Glutamatergic neuron (in vitro differentiated cells): ENCODE results near the gene B3GNT3. TPM values are rescaled to one million over a fixed set of nuclear protein-coding genes. Genes with fewer than 3 reads are reported as not detected.

Experiments used
- DNase-seq: peaks from one replicate; pipeline ENCODE4 v3.0.0; 2022
- H3K27ac Mint-ChIP-seq: one replicate; pipeline ENCODE4 v1.8.0; 2020; ENCODE audit warnings: mild to moderate bottlenecking, mixed read lengths, inconsistent platforms; ENCODE audit not compliant: unreplicated experiment
- H3K27me3 Mint-ChIP-seq: one replicate; pipeline ENCODE4 v1.8.0; 2020; ENCODE audit warnings: mild to moderate bottlenecking, moderate library complexity, mixed read lengths, inconsistent platforms; ENCODE audit not compliant: unreplicated experiment
- H3K36me3 Mint-ChIP-seq: one replicate; pipeline ENCODE4 v1.8.0; 2020; ENCODE audit warnings: mild to moderate bottlenecking, mixed read lengths, inconsistent platforms; ENCODE audit not compliant: unreplicated experiment
- H3K4me1 Mint-ChIP-seq: one replicate; pipeline ENCODE4 v1.8.0; 2020; ENCODE audit warnings: mild to moderate bottlenecking, low read depth, mixed read lengths, inconsistent platforms; ENCODE audit not compliant: unreplicated experiment
- H3K4me3 Mint-ChIP-seq: one replicate; pipeline ENCODE4 v1.8.0; 2020; ENCODE audit warnings: mild to moderate bottlenecking, mixed read lengths, inconsistent platforms; ENCODE audit not compliant: unreplicated experiment
- H3K9me3 Mint-ChIP-seq: one replicate; pipeline ENCODE4 v1.8.0; 2020; ENCODE audit warnings: mild to moderate bottlenecking, moderate library complexity, mixed read lengths, inconsistent platforms; ENCODE audit not compliant: unreplicated experiment
- CTCF ChIP-seq: fragments of 200-600 bp; sonication (generic); IDR thresholded peaks from one replicate; pipeline ENCODE4 v1.5.0; 2021; ENCODE audit not compliant: partially characterized antibody, unreplicated experiment
- long read RNA-seq: library from polyadenylated mRNA; unstranded; transcript quantifications from one replicate; pipeline ENCODE4 v2.0.0, GENCODE V29; 2020; ENCODE audit not compliant: unreplicated experiment
- total RNA-seq: library from RNA; stranded (reverse); fragmentation: NEBNext Ultra II Directional; extraction: Animal tissue kit (Norgen Biotek cat#: 25700); gene quantifications from one replicate; pipeline ENCODE4 v1.2.1, GENCODE V29; 2021; ENCODE audit not compliant: unreplicated experiment

The B3GNT3 gene
- total RNA-seq: not detected
- long read RNA-seq: 0 reads

GRCh38 chr19:17794731-17795494 lies at the start of gene B3GNT3:
TSS of gene B3GNT3 (plus strand) at chr19:17795138. CDS start at chr19:17807808, 12,670 bp downstream.
- no peaks in the 10 kb centered on the region for H3K9me3 Mint-ChIP-seq
- peaks cover 11% of the 10 kb centered on the region for H3K27me3 Mint-ChIP-seq

GRCh38 chr19:17747205-17748098 lies 47.5 kb upstream of the B3GNT3 start:
- Mint-ChIP-seq H3K4me1 (no peaks in the 10 kb centered on the region), H3K36me3 (no peaks in the 10 kb centered on the region), H3K27ac (no peak overlapping the region), H3K27me3 (peaks cover 6% of the 10 kb centered on the region), H3K9me3 (peaks cover 7% of the 10 kb centered on the region), H3K4me3 (peak overlapping the region; percentile 77)
- TF ChIP-seq CTCF: no peak
- DNase-seq: peak; percentile 95

More at GRCh38 chr19:17794731-17795494, at the start of gene B3GNT3:
- TF ChIP-seq CTCF: no peak
- H3K4me1 Mint-ChIP-seq: peaks cover 4% of the 10 kb centered on the region
- H3K4me3 Mint-ChIP-seq: no peak within 1 kb of the TSS
- H3K27ac Mint-ChIP-seq: no peak within 1 kb of the TSS
- DNase-seq: peak; percentile 44
- H3K36me3 Mint-ChIP-seq: no peaks in the 10 kb centered on the region

- no peak for TF ChIP-seq CTCF
- peaks cover 7% of the 10 kb centered on the region for H3K27me3 Mint-ChIP-seq
These were observed 45.9 kb upstream of the B3GNT3 start for GRCh38 chr19:17748884-17749638.

GRCh38 chr19:17749912-17750317 lies 45.0 kb upstream of the B3GNT3 start:
- no peak overlapping the region for H3K4me3 Mint-ChIP-seq
- no peaks in the 10 kb centered on the region for H3K36me3 Mint-ChIP-seq
- peaks cover 9% of the 10 kb centered on the region for H3K9me3 Mint-ChIP-seq
- H3K27me3 Mint-ChIP-seq: peaks cover 8% of the 10 kb centered on the region
- peak overlapping the region; percentile 22 for H3K27ac Mint-ChIP-seq
- TF ChIP-seq CTCF: no peak
- no peak for DNase-seq
- peaks cover 7% of the 10 kb centered on the region for H3K4me1 Mint-ChIP-seq

More at GRCh38 chr19:17748884-17749638, 45.9 kb upstream of the B3GNT3 start:
- Mint-ChIP-seq H3K9me3 (peaks cover 7% of the 10 kb centered on the region), H3K4me1 (peaks cover 3% of the 10 kb centered on the region), H3K27ac (no peak overlapping the region), H3K4me3 (peak overlapping the region; percentile 75), H3K36me3 (no peaks in the 10 kb centered on the region)
- no peak for DNase-seq
